Nephron progenitor cell (in vitro differentiated cells): ENCODE data around the gene MYDGF.

ENCODE experiments used
- DNase-seq: peaks from one replicate; pipeline ENCODE4 v3.0.0; 2021
- H3K27ac Mint-ChIP-seq: 2 replicates; pipeline ENCODE4 v1.8.0; 2021; ENCODE audit warnings: mild to moderate bottlenecking, moderate library complexity, mixed read lengths
- H3K27me3 Mint-ChIP-seq: 2 replicates; pipeline ENCODE4 v1.8.0; 2021; ENCODE audit warnings: mild to moderate bottlenecking, low read depth, mixed read lengths; ENCODE audit not compliant: poor library complexity
- H3K36me3 Mint-ChIP-seq: 2 replicates; pipeline ENCODE4 v1.8.0; 2021; ENCODE audit warnings: low read depth, mixed read lengths
- H3K4me1 Mint-ChIP-seq: 2 replicates; pipeline ENCODE4 v1.8.0; 2021; ENCODE audit warnings: mixed read lengths
- H3K4me3 Mint-ChIP-seq: 2 replicates; pipeline ENCODE4 v1.8.0; 2021; ENCODE audit warnings: mild to moderate bottlenecking, moderate library complexity, mixed read lengths
- H3K9me3 Mint-ChIP-seq: 2 replicates; pipeline ENCODE4 v1.8.0; 2021; ENCODE audit warnings: mild to moderate bottlenecking, moderate library complexity, mixed read lengths
- CTCF ChIP-seq: fragments of 200-600 bp; sonication (generic); IDR thresholded peaks from 2 replicates; pipeline ENCODE4 v1.5.0; 2021; ENCODE audit warnings: antibody characterized with exemption

Gene MYDGF

GRCh38 chr19:4619668-4620294 lies 50.4 kb downstream of the MYDGF start:
- no peak for TF ChIP-seq CTCF
- Mint-ChIP-seq H3K27ac (no peak overlapping the region), H3K27me3 (peaks cover 37% of the 10 kb centered on the region), H3K4me1 (peaks cover 70% of the 10 kb centered on the region), H3K9me3 (no peaks in the 10 kb centered on the region), H3K36me3 (no peaks in the 10 kb centered on the region), H3K4me3 (no peak overlapping the region)
- DNase-seq = no peak

GRCh38 chr19:4618019-4618418 lies 52.1 kb downstream of the MYDGF start:
- Mint-ChIP-seq H3K4me1 (peaks cover 61% of the 10 kb centered on the region), H3K9me3 (peaks cover 8% of the 10 kb centered on the region)

GRCh38 chr19:4613254-4613751 lies 56.8 kb downstream of the MYDGF start:
- peaks cover 41% of the 10 kb centered on the region for H3K27me3 Mint-ChIP-seq
- TF ChIP-seq CTCF = no peak
- H3K36me3 Mint-ChIP-seq = no peaks in the 10 kb centered on the region
- peaks cover 49% of the 10 kb centered on the region for H3K4me1 Mint-ChIP-seq
- H3K27ac Mint-ChIP-seq = no peak overlapping the region
- DNase-seq = no peak
- no peak overlapping the region for H3K4me3 Mint-ChIP-seq
- H3K9me3 Mint-ChIP-seq = peaks cover 11% of the 10 kb centered on the region

More at GRCh38 chr19:4618019-4618418, 52.1 kb downstream of the MYDGF start:
- Mint-ChIP-seq H3K27me3 (peaks cover 39% of the 10 kb centered on the region), H3K4me3 (no peak overlapping the region), H3K36me3 (no peaks in the 10 kb centered on the region), H3K27ac (no peak overlapping the region)
- no peak for DNase-seq
- TF ChIP-seq CTCF = no peak

- Mint-ChIP-seq H3K36me3 (no peaks in the 10 kb centered on the region), H3K27ac (no peak overlapping the region), H3K9me3 (peaks cover 11% of the 10 kb centered on the region), H3K27me3 (peaks cover 26% of the 10 kb centered on the region), H3K4me3 (peak overlapping the region; percentile 15), H3K4me1 (peaks cover 36% of the 10 kb centered on the region)
- peak; percentile 30 for DNase-seq
- no peak for TF ChIP-seq CTCF
Measured at GRCh38 chr19:4609878-4610511, 60.1 kb downstream of the MYDGF start.
